Measurements from ENCODE around the gene NME4.

NME4 gene

DNA sequence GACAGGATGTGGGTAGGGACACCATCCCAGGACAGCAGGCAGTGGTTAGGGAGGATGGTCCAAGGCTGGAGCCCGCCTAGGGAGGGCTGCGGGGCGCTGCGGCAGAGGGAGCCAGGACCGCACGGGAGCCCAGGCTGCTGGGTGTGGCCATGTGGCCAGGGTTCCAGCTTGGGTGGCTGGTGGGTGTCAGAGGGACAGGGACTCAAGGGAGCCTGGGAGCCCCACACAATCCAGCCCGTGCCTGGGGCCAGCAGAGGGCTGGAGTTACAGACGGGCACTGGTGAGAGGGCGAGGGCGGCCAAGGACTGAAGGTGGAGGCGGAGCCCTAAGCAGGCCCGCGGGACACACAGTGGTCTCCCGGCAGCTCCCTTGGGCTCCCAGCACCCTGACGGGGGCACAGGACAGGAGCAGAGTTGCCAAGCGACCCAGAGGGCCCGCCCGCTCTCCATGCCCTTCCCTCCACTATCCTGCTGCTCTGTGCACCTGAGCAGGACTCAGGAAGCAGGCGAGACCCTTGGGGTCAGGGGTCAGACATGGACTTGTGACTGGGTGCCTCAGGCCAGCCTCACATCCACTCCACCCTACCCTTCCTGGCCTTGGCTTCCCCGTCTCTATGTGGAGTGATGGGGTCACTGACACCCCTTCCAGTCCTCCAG, 33.8 kb upstream of the NME4 start:
- no peaks in the 10 kb centered on the region for H3K79me2 ChIP-seq (ENCODE audit: insufficient read depth, low read depth)
- H4K20me1 ChIP-seq (ENCODE audit: insufficient read depth): no peaks in the 10 kb centered on the region
- H3K27ac ChIP-seq: no peak overlapping the region
- H2AFZ ChIP-seq (ENCODE audit: low read depth): no peak overlapping the region
- H3K27me3 ChIP-seq (ENCODE audit: insufficient read depth, low read depth): peaks cover 15% of the 10 kb centered on the region; the same call in 1 of the 2 replicates
- no peak overlapping the region for H3K4me2 ChIP-seq
- TF ChIP-seq, protein P1, sequence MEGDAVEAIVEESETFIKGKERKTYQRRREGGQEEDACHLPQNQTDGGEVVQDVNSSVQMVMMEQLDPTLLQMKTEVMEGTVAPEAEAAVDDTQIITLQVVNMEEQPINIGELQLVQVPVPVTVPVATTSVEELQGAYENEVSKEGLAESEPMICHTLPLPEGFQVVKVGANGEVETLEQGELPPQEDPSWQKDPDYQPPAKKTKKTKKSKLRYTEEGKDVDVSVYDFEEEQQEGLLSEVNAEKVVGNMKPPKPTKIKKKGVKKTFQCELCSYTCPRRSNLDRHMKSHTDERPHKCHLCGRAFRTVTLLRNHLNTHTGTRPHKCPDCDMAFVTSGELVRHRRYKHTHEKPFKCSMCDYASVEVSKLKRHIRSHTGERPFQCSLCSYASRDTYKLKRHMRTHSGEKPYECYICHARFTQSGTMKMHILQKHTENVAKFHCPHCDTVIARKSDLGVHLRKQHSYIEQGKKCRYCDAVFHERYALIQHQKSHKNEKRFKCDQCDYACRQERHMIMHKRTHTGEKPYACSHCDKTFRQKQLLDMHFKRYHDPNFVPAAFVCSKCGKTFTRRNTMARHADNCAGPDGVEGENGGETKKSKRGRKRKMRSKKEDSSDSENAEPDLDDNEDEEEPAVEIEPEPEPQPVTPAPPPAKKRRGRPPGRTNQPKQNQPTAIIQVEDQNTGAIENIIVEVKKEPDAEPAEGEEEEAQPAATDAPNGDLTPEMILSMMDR (conservative IDR thresholded peaks at IDR 0.05; ENCODE audit: low read depth, low read length): no peak
- no peak overlapping the region for H3K4me3 ChIP-seq (IDR thresholded peaks at IDR 0.05; ENCODE audit: insufficient read depth, low read depth, low read length)
- H3K9ac ChIP-seq: no peak overlapping the region
- H3K4me1 ChIP-seq (ENCODE audit: low read depth, poor library complexity, severe bottlenecking): peaks cover 8% of the 10 kb centered on the region
- H3K36me3 ChIP-seq (ENCODE audit: insufficient read depth): no peaks in the 10 kb centered on the region

DNA sequence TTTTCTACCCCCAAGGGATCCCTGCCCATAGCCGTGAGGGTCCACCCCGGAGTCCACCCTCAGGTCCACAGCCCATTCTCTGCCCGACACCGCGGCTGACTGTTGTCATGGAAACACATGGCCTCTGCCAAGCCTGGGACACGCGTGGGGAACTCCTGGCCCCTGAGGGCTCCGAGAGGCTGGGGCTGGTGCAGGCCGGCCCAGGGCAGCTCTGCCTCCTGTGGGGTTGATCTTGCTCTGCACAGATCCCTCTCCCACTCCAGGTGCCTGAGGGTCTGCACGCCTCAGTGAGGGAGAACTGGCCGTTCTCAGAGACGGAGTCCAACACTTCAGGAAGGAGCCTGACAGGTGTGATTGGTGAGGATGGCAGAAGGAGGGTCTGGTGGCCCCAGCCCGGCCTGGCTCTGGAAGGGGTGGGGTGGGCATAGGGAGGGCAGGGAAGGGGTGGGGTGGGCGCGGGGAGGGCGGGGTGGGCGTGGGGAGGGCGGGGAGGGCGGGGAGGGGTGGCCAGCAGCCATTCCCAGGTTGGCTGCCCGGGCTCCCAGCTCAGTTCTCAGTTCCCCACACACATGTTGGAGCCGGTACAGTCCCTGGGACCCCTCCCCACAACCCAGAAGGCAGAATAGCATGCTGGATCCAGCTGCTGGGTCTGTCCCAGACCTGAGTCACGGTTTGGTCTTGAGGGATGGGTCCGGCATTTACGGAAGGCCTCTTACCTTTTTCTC, 33.1 kb upstream of the NME4 start:
- Histone ChIP-seq H3K4me2 (no peak overlapping the region), H3K4me3 (IDR thresholded peaks at IDR 0.05; ENCODE audit: insufficient read depth, low read depth, low read length) (no peak overlapping the region), H3K79me2 (ENCODE audit: insufficient read depth, low read depth) (no peaks in the 10 kb centered on the region), H3K27ac (no peak overlapping the region), H3K36me3 (ENCODE audit: insufficient read depth) (no peaks in the 10 kb centered on the region), H3K9ac (no peak overlapping the region), H3K27me3 (ENCODE audit: insufficient read depth, low read depth) (peaks cover 15% of the 10 kb centered on the region; the same call in 1 of the 2 replicates), H3K4me1 (ENCODE audit: low read depth, poor library complexity, severe bottlenecking) (peaks cover 8% of the 10 kb centered on the region), H2AFZ (ENCODE audit: low read depth) (no peak overlapping the region), H4K20me1 (ENCODE audit: insufficient read depth) (no peaks in the 10 kb centered on the region)
- TF ChIP-seq, protein P1 (conservative IDR thresholded peaks at IDR 0.05; ENCODE audit: low read depth, low read length): no peak

DNA sequence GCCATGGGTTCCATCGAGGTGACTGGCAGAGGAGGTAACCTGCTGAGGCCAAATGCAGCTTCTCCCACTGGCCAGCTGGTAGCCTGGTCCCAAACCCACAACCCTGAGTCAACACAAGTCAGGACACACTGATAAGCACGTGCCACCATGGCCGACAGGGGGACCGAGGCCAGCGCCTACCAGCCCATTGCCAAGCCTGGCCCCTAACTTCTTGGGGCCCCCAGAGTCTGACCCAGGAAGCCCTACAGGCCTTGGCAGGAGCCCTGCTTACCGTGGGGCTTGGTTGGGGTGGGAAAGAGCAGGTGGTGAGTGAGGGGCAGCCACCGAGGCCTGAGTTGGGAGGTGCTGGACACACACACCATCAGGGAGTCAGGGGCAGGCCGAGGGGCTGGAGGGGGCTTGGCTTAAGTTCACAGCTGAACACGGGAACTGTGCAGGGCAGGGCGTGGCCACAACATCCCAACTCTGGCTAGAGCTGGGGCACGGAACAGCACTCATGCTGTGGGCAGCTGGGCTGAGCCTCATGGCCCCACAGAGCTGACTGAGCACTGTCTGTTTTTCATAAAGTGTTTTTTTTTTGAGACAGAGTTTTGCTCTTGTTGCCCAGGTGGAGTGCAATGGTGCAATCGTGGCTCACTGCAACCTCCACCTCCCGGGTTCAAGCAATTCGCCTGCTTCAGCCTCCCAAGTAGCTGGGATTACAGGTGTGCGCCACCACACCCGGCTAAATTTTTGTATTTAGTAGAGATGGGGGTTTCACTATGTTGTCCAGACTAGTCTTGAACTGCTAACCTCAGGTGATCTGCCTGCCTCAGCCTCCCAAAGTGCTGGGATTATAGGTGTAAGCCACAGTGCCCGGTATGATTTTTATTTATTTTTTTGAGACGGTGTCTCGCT, 32.2 kb upstream of the NME4 start:
- no peaks in the 10 kb centered on the region for H4K20me1 ChIP-seq (ENCODE audit: insufficient read depth)
- TF ChIP-seq, protein P1 (conservative IDR thresholded peaks at IDR 0.05; ENCODE audit: low read depth, low read length): no peak
- H2AFZ ChIP-seq (ENCODE audit: low read depth): no peak overlapping the region
- H3K4me2 ChIP-seq: no peak overlapping the region
- no peaks in the 10 kb centered on the region for H3K36me3 ChIP-seq (ENCODE audit: insufficient read depth)
- no peak overlapping the region for H3K4me3 ChIP-seq (IDR thresholded peaks at IDR 0.05; ENCODE audit: insufficient read depth, low read depth, low read length)
- peaks cover 15% of the 10 kb centered on the region; the same call in 1 of the 2 replicates for H3K27me3 ChIP-seq (ENCODE audit: insufficient read depth, low read depth)
- peaks cover 4% of the 10 kb centered on the region; the same call in 1 of the 2 replicates for H3K79me2 ChIP-seq (ENCODE audit: insufficient read depth, low read depth)
- H3K4me1 ChIP-seq (ENCODE audit: low read depth, poor library complexity, severe bottlenecking): peaks cover 12% of the 10 kb centered on the region
- no peak overlapping the region for H3K9ac ChIP-seq
- no peak overlapping the region for H3K27ac ChIP-seq

DNA sequence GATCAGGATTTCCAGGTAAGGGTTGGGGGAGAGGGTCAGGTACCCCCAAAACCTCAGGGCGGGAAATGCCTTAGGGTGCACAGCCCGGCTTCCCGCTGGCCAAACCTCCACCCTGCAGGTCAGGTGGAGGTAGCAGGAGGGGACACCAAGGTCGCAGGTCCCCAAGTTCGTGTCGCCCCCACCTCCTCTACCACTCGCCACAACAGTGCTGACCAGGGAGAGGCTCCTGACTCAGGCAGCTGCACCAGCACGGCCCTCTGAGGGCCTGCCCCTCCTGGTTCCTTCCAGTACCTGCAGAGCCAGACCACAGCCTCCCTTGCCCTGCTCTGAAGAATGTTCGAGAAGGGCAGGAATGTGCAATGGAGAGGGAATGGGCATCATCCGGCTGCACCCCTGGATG, 30.5 kb upstream of the NME4 start:
- no peak overlapping the region for H3K9ac ChIP-seq
- TF ChIP-seq, protein P1 (conservative IDR thresholded peaks at IDR 0.05; ENCODE audit: low read depth, low read length): no peak
- H2AFZ ChIP-seq (ENCODE audit: low read depth): no peak overlapping the region
- no peaks in the 10 kb centered on the region for H4K20me1 ChIP-seq (ENCODE audit: insufficient read depth)
- H3K36me3 ChIP-seq (ENCODE audit: insufficient read depth): no peaks in the 10 kb centered on the region
- H3K79me2 ChIP-seq (ENCODE audit: insufficient read depth, low read depth): peaks cover 6% of the 10 kb centered on the region; the same call in 1 of the 2 replicates
- no peak overlapping the region for H3K4me3 ChIP-seq (IDR thresholded peaks at IDR 0.05; ENCODE audit: insufficient read depth, low read depth, low read length)
- peaks cover 15% of the 10 kb centered on the region; the same call in 1 of the 2 replicates for H3K27me3 ChIP-seq (ENCODE audit: insufficient read depth, low read depth)
- H3K4me2 ChIP-seq: no peak overlapping the region
- H3K4me1 ChIP-seq (ENCODE audit: low read depth, poor library complexity, severe bottlenecking): peaks cover 22% of the 10 kb centered on the region
- H3K27ac ChIP-seq: no peak overlapping the region

Data from KMS-11 (cell line).